ENCODE measurements around the gene TAS2R43. TPM values are rescaled to one million over a fixed set of nuclear protein-coding genes. Genes with fewer than 3 reads are reported as not detected.

Gene TAS2R43
- total RNA-seq, 1 experiment from 2014 or later, result not detected

- no peaks in the 10 kb centered on the region for H3K36me3 ChIP-seq (ENCODE audit: control insufficient read depth in 1 of 2, insufficient read depth in 2 of 2, low read length in 2 of 2)
- H3K9ac ChIP-seq (ENCODE audit: low read length), result no peak overlapping the region
- no peak overlapping the region for H3K4me2 ChIP-seq (ENCODE audit: low read length)
- POLR2A ChIA-PET, result no interaction called here
- H3K4me3 ChIP-seq (replicated peaks in 1 of 2; ENCODE audit: low read depth in 1 of 2, low read length in 2 of 2), result no peak overlapping the region
- BruUV-seq (replicated peaks), result no TSS peak
- H3K9me2 ChIP-seq (ENCODE audit: insufficient read depth), result no peaks in the 10 kb centered on the region
- peaks cover 7 to 9% of the 10 kb centered on the region in 2 experiments for H3K4me1 ChIP-seq (ENCODE audit: control insufficient read depth in 1 of 2, insufficient read depth in 2 of 2, low read length in 2 of 2)
- H3K27ac ChIP-seq (ENCODE audit: low read depth, low read length), result no peak overlapping the region
- no peaks in the 10 kb centered on the region for H3K9me3 ChIP-seq (ENCODE audit: control insufficient read depth in 1 of 2, insufficient read depth in 1 of 2, low read depth in 1 of 2, low read length in 2 of 2)
- RAD21 ChIA-PET (ENCODE audit: low non-redundant PET in 1 of 2, low total read pairs in 2 of 2, uncharacterized antibody in 2 of 2, unreplicated experiment in 2 of 2), result no interaction called here
- intact Hi-C loops (cut with micrococcal nuclease), result no loop called here
- no peak for DNase-seq (ENCODE audit: low read depth, low spot score)
- H2AFZ ChIP-seq (ENCODE audit: low read depth, low read length, poor library complexity, severe bottlenecking), result no peak overlapping the region
- TF ChIP-seq CEBPB (IDR thresholded peaks at IDR 0.05; ENCODE audit: low read depth) (no peak), FOSL1 (IDR thresholded peaks at IDR 0.05; ENCODE audit: low read depth) (no peak), ELF1 (IDR thresholded peaks at IDR 0.05; ENCODE audit: borderline replicate concordance, low read depth) (no peak)
- no peak for ATAC-seq
- no peaks in the 10 kb centered on the region for H3K79me2 ChIP-seq (ENCODE audit: insufficient read depth, low read length)
- no peaks in the 10 kb centered on the region for H4K20me1 ChIP-seq (ENCODE audit: insufficient read depth)
- CTCF ChIA-PET, result no interaction called here
- H3K27me3 ChIP-seq (ENCODE audit: insufficient read depth, low read length), result no peaks in the 10 kb centered on the region
Measured at GRCh38 chr12:11070999-11071398, 21.1 kb downstream of the TAS2R43 start.

DNA sequence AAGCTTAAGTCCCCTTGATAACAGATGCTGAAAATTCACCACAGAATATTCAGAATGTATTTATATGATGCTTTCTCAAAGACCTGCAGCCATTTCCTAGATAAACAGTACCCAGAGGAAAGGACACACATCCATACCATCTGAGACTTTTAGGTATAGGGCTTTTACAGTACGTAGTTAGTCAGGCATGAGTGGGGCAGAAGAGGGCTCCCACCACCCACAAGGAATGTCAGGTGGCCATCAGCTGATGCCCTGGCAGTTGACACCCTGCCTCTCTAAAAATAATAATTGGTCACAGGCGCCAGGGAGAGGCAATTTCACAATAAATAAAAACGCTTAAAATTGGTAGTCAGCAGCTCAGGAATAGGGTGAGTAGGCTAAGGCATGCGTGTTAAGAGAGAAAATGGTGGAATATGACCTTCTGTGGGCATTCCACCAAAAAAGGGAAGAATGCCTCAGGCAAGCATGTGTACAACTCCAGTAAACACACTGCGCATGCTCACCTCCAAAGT lies 22.2 kb downstream of the TAS2R43 start:
- CTCF ChIA-PET, result no interaction called here
- Histone ChIP-seq H2AFZ (ENCODE audit: low read depth, low read length, poor library complexity, severe bottlenecking) (no peak overlapping the region), H3K4me2 (ENCODE audit: low read length) (no peak overlapping the region), H4K20me1 (ENCODE audit: insufficient read depth) (no peaks in the 10 kb centered on the region), H3K9me3 (ENCODE audit: control insufficient read depth in 1 of 2, insufficient read depth in 1 of 2, low read depth in 1 of 2, low read length in 2 of 2) (no peaks in the 10 kb centered on the region), H3K36me3 (ENCODE audit: control insufficient read depth in 1 of 2, insufficient read depth in 2 of 2, low read length in 2 of 2) (no peaks in the 10 kb centered on the region), H3K27me3 (ENCODE audit: insufficient read depth, low read length) (no peaks in the 10 kb centered on the region), H3K27ac (ENCODE audit: low read depth, low read length) (no peak overlapping the region), H3K4me1 (ENCODE audit: control insufficient read depth in 1 of 2, insufficient read depth in 2 of 2, low read length in 2 of 2) (peaks cover 7 to 9% of the 10 kb centered on the region in 2 experiments), H3K79me2 (ENCODE audit: insufficient read depth, low read length) (no peaks in the 10 kb centered on the region), H3K9ac (ENCODE audit: low read length) (no peak overlapping the region), H3K9me2 (ENCODE audit: insufficient read depth) (no peaks in the 10 kb centered on the region), H3K4me3 (replicated peaks in 1 of 2; ENCODE audit: low read depth in 1 of 2, low read length in 2 of 2) (no peak overlapping the region)
- RAD21 ChIA-PET (ENCODE audit: low non-redundant PET in 1 of 2, low total read pairs in 2 of 2, uncharacterized antibody in 2 of 2, unreplicated experiment in 2 of 2), result no interaction called here
- DNase-seq (ENCODE audit: low read depth, low spot score), result no peak
- POLR2A ChIA-PET, result no interaction called here
- intact Hi-C loops (cut with micrococcal nuclease), result no loop called here
- TF ChIP-seq CEBPB (IDR thresholded peaks at IDR 0.05; ENCODE audit: low read depth) (no peak), TCF7L2 (IDR thresholded peaks at IDR 0.05; ENCODE audit: borderline replicate concordance, extremely low read depth, insufficient read depth, insufficient read length) (no peak), ZNF274 (IDR thresholded peaks at IDR 0.05; ENCODE audit: low read depth, low read length) (no peak), FOSL1 (IDR thresholded peaks at IDR 0.05; ENCODE audit: low read depth) (no peak), CTCF (IDR thresholded peaks at IDR 0.05 in 2 of 3, conservative IDR thresholded peaks at IDR 0.05 in 1 of 3; ENCODE audit: borderline replicate concordance in 1 of 3, insufficient read depth in 1 of 3, low read depth in 2 of 3, low read length in 2 of 3) (no peak), EZH2phosphoT487 (IDR thresholded peaks at IDR 0.05; ENCODE audit: borderline replicate concordance) (no peak), POLR2A (IDR thresholded peaks at IDR 0.05; ENCODE audit: borderline replicate concordance, extremely low read depth, insufficient read depth, insufficient read length) (no peak), SIN3A (IDR thresholded peaks at IDR 0.05; ENCODE audit: low read depth) (no peak), EGR1 (IDR thresholded peaks at IDR 0.05; ENCODE audit: low read depth) (no peak), CBX3 (IDR thresholded peaks at IDR 0.05; ENCODE audit: low read depth) (no peak), EZH2 (IDR thresholded peaks at IDR 0.05) (no peak), RAD21 (IDR thresholded peaks at IDR 0.05; ENCODE audit: low read depth) (no peak), ELF1 (IDR thresholded peaks at IDR 0.05; ENCODE audit: borderline replicate concordance, low read depth) (no peak), POLR2AphosphoS5 (IDR thresholded peaks at IDR 0.05; ENCODE audit: low read depth, low read length) (no peak)
- no TSS peak for BruUV-seq (replicated peaks)
- ATAC-seq, result no peak
